Naive B cell (primary cell): ENCODE results near the gene AADACL3. TPM values are rescaled to one million over a fixed set of nuclear protein-coding genes. Genes with fewer than 3 reads are reported as not detected.
"Not testable (repeated sequence)": the region's sequence is repeated elsewhere in the genome, so short reads cannot be mapped to it uniquely, and the experiment has no call there.

Experiments used
- ATAC-seq, 2 donors: fragments of 150-1000 bp; cut with Tn5 transposase; 2 replicates each; pipeline ENCODE4 v1.10.0; 2021; ENCODE audit warnings: low read depth in 2 of 2, mild to moderate bottlenecking in 2 of 2, moderate library complexity in 2 of 2
- DNase-seq: peaks from one replicate; pipeline ENCODE4 v3.0.0; 2022
- H3K27ac Mint-ChIP-seq, 6 donors: one replicate each; pipeline ENCODE4 v1.8.0; 2020 to 2022; ENCODE audit warnings: mild to moderate bottlenecking in 6 of 6, mixed read lengths in 6 of 6, moderate library complexity in 5 of 6, inconsistent platforms in 2 of 6
- H3K27me3 Mint-ChIP-seq, 3 donors: one replicate each; pipeline ENCODE4 v1.8.0; 2021 to 2022; ENCODE audit warnings: mixed read lengths in 3 of 3, mild to moderate bottlenecking in 1 of 3
- H3K36me3 Mint-ChIP-seq, 2 donors: one replicate each; pipeline ENCODE4 v1.8.0; 2020 to 2022; ENCODE audit warnings: mixed read lengths in 2 of 2, inconsistent platforms in 1 of 2, mild to moderate bottlenecking in 1 of 2
- H3K4me1 Mint-ChIP-seq, 3 donors: one replicate each; pipeline ENCODE4 v1.8.0; 2020 to 2022; ENCODE audit warnings: mixed read lengths in 3 of 3, inconsistent platforms in 1 of 3, mild to moderate bottlenecking in 1 of 3, moderate library complexity in 1 of 3
- H3K4me3 Mint-ChIP-seq, 8 donors: one replicate each; pipeline ENCODE4 v1.8.0; 2020 to 2022; ENCODE audit warnings: mild to moderate bottlenecking in 8 of 8, mixed read lengths in 8 of 8, moderate library complexity in 8 of 8, inconsistent platforms in 2 of 8
- H3K9me3 Mint-ChIP-seq, 7 donors: one replicate each; pipeline ENCODE4 v1.8.0; 2020 to 2022; ENCODE audit warnings: mixed read lengths in 7 of 7, mild to moderate bottlenecking in 5 of 7, inconsistent platforms in 2 of 7, moderate library complexity in 1 of 7
- polyA plus RNA-seq, 6 donors: library from polyadenylated mRNA; unstranded; fragments of 300-500 nt; fragmentation: Illumina TruSeq; gene quantifications; one replicate each; pipeline ENCODE4 v1.2.3, GENCODE V29; 2021; ENCODE audit warnings: low read depth in 6 of 6

AADACL3 gene
- polyA plus RNA-seq, 6 donors from 2014 or later = not detected

DNA sequence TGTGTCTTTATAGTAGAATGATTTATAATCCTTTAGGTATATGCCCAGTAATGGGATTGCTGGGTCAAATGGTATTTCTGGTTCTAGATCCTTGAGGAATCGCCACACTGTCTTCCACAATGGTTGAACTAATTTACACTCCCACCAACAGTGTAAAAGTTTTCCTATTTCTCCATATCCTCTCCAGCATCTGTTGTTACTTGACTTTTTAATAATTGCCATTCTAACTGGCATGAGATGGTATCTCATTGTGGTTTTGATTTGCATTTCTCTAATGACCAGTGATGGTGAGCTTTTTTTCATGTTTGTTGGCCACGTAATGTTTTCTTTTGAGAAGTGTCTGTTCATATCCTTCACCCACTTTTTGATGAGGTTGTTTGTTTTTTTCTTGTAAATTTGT, 15.2 kb downstream of the AADACL3 start:
- H3K36me3 Mint-ChIP-seq, DNase-seq, ATAC-seq, H3K4me1 Mint-ChIP-seq, H3K27ac Mint-ChIP-seq, H3K4me3 Mint-ChIP-seq: not testable (repeated sequence)
- peaks cover 14 to 65% (median 42%) of the 10 kb centered on the region in 7 donors for H3K9me3 Mint-ChIP-seq
- peaks cover 25 to 44% (median 26%) of the 10 kb centered on the region in 3 donors for H3K27me3 Mint-ChIP-seq

DNA sequence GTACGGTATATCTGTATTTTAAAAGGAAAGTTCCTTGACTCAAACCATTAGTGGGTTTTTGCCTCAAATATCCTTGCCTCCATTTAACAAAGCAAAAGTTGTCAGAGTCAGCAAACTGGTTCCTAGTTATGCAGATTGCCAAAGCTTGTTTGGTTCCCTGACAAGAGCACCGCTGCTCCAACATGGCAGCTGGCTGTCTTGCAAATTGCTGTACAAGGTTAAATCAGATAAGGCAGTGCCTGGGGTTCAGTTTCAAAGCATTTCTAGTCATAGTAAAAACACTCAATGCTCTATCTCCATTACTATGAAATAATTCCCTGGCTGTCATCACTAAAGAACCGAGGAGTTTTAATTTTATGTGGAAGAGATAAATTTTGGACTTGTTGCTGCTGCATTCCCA, 18.7 kb downstream of the AADACL3 start:
- Mint-ChIP-seq H3K36me3 (peaks cover 0 to 6% of the 10 kb centered on the region in 2 donors), H3K4me1 (no peaks in the 10 kb centered on the region), H3K9me3 (peaks cover 5 to 64% (median 46%) of the 10 kb centered on the region in 7 donors), H3K27me3 (peaks cover 42 to 57% (median 43%) of the 10 kb centered on the region in 3 donors), H3K4me3 (no peak overlapping the region), H3K27ac (no peak overlapping the region)
- ATAC-seq = no peak
- no peak for DNase-seq

DNA sequence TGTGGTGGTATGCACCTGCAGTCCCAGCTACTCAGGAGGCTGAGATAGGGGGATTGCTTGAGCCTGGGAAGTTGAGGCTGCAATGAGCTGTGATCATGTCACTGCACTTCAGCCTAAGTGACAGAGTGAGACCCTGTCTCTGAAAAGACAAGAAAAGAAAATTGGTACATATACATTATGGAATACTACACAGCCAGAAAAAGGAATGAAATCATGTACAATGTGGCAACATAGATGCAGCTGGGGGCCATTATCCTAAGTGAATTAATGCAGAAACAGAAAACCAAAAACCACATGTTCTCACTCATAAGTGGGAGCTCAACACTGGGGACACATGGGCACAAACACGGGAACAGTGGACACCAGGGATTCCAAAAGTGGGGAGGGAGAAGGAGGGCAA, 23.0 kb downstream of the AADACL3 start:
- Mint-ChIP-seq H3K4me1 (no peaks in the 10 kb centered on the region), H3K27ac (no peak overlapping the region), H3K36me3 (peaks cover 0 to 1% of the 10 kb centered on the region in 2 donors), H3K9me3 (peaks cover 0 to 27% (median 14%) of the 10 kb centered on the region in 7 donors), H3K27me3 (peaks cover 34 to 42% (median 41%) of the 10 kb centered on the region in 3 donors), H3K4me3 (no peak overlapping the region)
- no peak for ATAC-seq
- no peak for DNase-seq

DNA sequence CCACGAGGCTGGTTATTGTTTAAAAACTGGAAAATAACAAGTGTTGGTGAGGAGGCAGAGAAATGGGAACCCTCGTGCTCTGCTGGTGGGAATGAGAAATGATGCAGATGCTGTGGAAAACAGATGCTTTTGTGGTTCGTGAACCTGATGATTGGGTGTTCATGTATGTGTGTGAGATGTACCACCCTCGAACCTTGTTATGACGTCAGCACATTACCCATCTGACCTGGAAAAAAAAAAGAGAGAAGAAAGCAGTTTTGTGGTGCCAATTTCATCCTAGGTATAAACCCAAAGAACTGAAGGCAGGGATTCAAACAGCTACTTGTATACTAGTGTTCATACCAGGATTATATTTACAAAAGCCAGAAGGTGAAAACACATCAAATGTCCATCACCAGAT, 23.7 kb downstream of the AADACL3 start:
- H3K27me3 Mint-ChIP-seq = peaks cover 29 to 45% (median 43%) of the 10 kb centered on the region in 3 donors
- no peaks in the 10 kb centered on the region for H3K36me3 Mint-ChIP-seq
- no peak overlapping the region for H3K4me3 Mint-ChIP-seq
- DNase-seq (no peak), ATAC-seq (no peak)
- no peaks in the 10 kb centered on the region for H3K4me1 Mint-ChIP-seq
- H3K9me3 Mint-ChIP-seq = peaks cover 0 to 26% (median 14%) of the 10 kb centered on the region in 7 donors
- H3K27ac Mint-ChIP-seq = no peak overlapping the region

DNA sequence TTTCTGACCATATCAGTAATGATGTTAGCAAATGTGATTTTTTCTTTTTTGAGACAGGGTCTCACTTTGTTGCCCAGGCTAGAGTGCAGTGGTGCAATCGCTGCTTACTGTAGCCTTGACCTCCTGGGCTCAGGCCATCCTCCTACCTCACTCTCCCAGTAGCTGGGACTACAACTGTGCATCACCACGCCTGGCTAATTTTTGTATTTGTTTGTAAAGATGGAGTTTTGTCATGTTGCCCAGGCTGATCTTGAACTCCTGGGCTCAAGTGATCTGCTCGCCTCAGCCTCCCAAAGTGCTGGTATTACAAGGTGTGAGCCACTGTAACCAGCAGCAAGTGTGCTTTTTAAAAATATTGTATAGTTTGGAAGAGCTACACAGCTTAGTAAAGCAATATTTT, 26.0 kb downstream of the AADACL3 start:
- DNase-seq (no peak), ATAC-seq (no peak)
- peaks cover 3 to 24% (median 6%) of the 10 kb centered on the region in 7 donors for H3K9me3 Mint-ChIP-seq
- peaks cover 35 to 46% (median 35%) of the 10 kb centered on the region in 3 donors for H3K27me3 Mint-ChIP-seq
- H3K36me3 Mint-ChIP-seq = no peaks in the 10 kb centered on the region
- no peak overlapping the region for H3K27ac Mint-ChIP-seq
- peak overlapping the region in 1 of 8 donors; percentile 41 for H3K4me3 Mint-ChIP-seq
- no peaks in the 10 kb centered on the region for H3K4me1 Mint-ChIP-seq

DNA sequence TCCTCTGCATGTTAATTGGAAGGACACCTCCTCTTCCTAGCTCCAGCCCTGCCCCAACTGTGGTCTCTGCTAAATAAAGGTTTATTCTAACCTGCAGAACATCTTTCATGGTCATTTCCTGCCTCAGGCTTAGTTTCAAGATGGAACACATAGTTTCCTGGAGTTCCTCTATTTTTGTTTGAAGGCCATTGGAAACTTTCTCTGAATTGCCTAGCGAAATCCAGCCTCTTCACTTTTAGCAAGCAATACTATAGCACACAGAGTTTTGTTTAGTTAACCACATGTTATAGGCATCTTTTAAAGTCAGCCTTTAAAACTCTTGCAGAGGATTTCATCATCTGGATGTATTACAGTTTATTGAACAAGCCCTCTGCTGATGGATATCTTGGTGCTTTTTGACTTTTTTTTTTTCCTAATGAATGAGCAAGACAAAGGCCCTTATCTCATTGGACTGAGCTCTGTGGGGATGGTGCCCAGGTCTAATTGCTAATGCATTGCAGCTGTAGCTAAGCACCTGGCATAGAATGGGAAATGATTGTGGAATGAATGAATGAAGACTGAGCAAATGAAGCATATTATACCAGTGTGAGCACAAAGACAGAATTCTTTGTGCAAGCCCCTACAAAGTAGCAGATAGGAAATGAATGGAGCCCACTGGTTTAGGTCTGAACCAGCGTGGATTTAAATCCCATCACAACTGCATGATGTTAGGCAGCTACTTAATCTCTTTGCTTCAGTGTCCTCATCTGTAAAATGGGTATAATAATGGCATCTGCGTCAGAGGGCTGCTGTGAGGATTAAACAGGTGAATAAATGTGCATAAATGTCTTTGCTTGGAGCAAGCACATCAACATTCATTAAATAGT, 29.4 kb downstream of the AADACL3 start:
- peaks cover 25 to 28% (median 26%) of the 10 kb centered on the region in 3 donors for H3K27me3 Mint-ChIP-seq
- H3K36me3 Mint-ChIP-seq = peaks cover 5 to 26% of the 10 kb centered on the region in 2 donors
- no peak overlapping the region for H3K27ac Mint-ChIP-seq
- H3K4me3 Mint-ChIP-seq = no peak overlapping the region
- no peak for ATAC-seq
- H3K4me1 Mint-ChIP-seq = no peaks in the 10 kb centered on the region
- DNase-seq = no peak
- H3K9me3 Mint-ChIP-seq = peaks cover 9 to 42% (median 32%) of the 10 kb centered on the region in 7 donors

DNA sequence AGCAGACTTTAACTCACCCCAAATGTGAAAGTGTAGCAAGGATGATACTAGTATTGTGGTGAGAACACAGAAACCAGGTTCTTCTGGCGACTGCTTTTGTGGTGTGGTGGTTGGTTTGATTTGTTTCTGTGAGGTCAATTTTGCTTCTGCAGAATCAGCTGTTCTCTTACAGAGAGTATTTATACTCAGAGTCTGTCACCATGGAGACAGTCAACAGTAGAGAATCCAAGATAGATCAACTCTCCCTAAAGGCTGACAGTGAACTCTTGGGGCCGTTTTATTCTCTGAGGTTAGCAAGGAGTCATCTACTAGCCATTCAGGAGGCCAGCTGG, 30.0 kb downstream of the AADACL3 start, which contains the start of gene CFAP107:
CFAP107 (plus strand) TSS at position 209 of the 332 bp plus-strand sequence. CDS start 231 bp downstream, outside the sequence.
- H3K27ac Mint-ChIP-seq = peak within 1 kb of the TSS in 1 of 6 donors; percentile 60
- no peaks in the 10 kb centered on the region for H3K4me1 Mint-ChIP-seq

DNA sequence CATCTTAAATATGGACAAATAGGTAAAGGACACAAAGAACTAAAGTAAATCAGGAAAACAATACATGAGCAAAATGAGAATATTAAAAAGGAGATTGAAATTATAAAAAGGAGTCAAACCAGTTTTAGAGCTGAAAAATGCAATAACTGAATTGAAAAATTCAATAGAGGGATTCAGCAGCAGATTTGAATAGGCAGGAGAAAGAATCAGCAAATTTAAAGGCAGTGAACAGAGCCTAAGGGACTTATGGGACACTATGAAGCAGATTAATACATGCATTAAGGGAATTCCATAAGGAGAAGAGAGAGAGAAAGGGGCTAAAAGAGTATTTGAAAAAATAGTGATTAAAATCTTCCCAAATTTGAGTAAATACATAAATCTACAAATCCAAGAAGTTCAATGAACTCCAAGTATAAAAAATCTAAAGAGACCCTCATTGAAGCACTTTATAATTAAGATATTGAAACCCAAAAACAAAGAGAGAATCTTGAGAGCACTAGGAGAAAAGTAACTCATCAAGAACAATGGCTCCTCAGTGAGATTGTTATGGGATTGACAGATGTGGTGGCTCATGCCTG, 33.0 kb downstream of the AADACL3 start:
- H3K27me3 Mint-ChIP-seq = peaks cover 24 to 37% (median 30%) of the 10 kb centered on the region in 3 donors

More for the DNA sequence above, 30.0 kb downstream of the AADACL3 start, which contains the start of gene CFAP107:
- peaks cover 12 to 47% (median 37%) of the 10 kb centered on the region in 7 donors for H3K9me3 Mint-ChIP-seq
- H3K36me3 Mint-ChIP-seq = peaks cover 6 to 32% of the 10 kb centered on the region in 2 donors
- H3K4me3 Mint-ChIP-seq = peak within 1 kb of the TSS in 2 of 8 donors; percentile 25 to 52
- peaks cover 30 to 32% (median 32%) of the 10 kb centered on the region in 3 donors for H3K27me3 Mint-ChIP-seq
- DNase-seq = no peak
- no peak for ATAC-seq

DNA sequence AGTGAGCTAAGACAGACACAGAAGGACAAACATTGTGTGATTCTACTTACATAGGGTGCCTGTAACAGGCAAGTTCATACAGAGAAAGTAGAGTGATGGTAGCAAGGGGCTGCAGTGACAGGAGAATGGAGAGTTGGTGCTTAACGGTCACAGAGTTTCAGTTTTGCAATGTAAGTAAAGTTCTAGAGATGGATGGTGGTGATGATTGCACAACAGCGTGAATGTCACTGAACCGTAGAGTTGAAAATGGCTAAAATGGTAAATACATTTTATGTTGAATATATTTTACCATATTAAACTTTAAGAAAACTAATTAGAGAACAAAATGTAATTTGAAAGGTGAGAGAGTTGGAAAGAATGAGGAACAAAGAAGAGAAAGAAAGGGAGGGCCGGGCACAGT, 38.8 kb downstream of the AADACL3 start:
- peaks cover 4 to 17% (median 9%) of the 10 kb centered on the region in 7 donors for H3K9me3 Mint-ChIP-seq
- peaks cover 17 to 49% (median 28%) of the 10 kb centered on the region in 3 donors for H3K27me3 Mint-ChIP-seq
- H3K4me1 Mint-ChIP-seq = no peaks in the 10 kb centered on the region
- H3K27ac Mint-ChIP-seq = no peak overlapping the region
- no peak for DNase-seq
- ATAC-seq = no peak
- H3K36me3 Mint-ChIP-seq = peaks cover 6 to 16% of the 10 kb centered on the region in 2 donors
- no peak overlapping the region for H3K4me3 Mint-ChIP-seq

More for the DNA sequence above, 33.0 kb downstream of the AADACL3 start:
- Mint-ChIP-seq H3K4me1 (no peaks in the 10 kb centered on the region), H3K9me3 (peaks cover 12 to 51% (median 38%) of the 10 kb centered on the region in 7 donors), H3K4me3 (no peak overlapping the region), H3K36me3 (peaks cover 6 to 36% of the 10 kb centered on the region in 2 donors), H3K27ac (no peak overlapping the region)
- ATAC-seq (no peak), DNase-seq (no peak)

DNA sequence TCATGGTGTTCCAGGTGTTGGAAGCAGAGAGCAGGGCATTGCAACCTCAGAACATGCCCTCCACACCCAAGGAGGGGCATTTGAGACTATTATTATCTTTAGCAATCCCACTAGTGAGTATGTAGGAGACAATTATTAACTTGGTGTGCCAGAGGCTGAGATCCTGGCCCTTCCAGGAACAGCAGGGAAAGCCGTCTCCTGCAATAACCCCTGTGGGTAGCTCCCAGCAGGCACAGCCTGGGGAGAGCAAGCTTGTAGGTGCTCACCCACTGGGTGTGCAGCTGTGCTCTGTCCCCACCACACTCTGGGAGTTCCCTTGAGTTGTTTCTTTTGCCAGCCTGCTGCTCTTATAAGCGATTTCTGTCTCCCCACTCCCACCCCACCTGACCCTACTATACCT, 40.4 kb downstream of the AADACL3 start:
- Mint-ChIP-seq H3K4me3 (no peak overlapping the region), H3K4me1 (no peaks in the 10 kb centered on the region)

DNA sequence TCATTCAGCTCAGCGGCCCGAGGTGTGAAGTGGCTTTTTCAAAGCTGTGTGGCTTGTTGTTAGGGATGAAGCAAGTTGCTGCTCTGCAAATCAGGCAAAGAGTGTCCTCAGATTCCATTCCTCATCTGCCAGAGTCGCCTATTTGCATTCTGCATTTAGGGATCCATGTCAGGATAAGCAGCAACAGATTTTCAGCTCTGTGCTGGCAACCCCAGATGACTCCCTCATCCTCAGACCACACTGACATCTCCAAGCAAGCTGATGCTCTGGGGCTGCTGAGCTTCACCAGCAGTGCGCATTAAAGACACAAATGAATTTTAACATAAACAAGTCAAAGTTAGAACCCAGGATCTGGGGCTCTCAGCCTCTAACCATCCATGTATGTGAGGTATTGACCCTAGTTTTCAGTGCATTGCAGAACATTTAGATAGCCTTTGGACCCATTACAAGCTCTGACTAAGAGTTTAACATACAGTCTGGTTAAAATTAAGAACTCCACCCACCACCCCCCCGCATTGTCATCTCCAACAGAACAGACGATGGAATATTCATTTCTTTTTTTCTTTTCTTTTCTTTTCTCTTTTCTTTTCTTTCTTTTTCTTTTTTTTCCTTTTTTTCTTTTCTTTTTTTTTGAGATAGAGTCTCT, 41.0 kb downstream of the AADACL3 start:
- Mint-ChIP-seq H3K27ac (no peak overlapping the region), H3K4me3 (no peak overlapping the region), H3K9me3 (peaks cover 0 to 4% (median 0%) of the 10 kb centered on the region in 7 donors), H3K4me1 (no peaks in the 10 kb centered on the region), H3K36me3 (no peaks in the 10 kb centered on the region), H3K27me3 (peaks cover 10 to 38% (median 17%) of the 10 kb centered on the region in 3 donors)
- ATAC-seq (no peak), DNase-seq (no peak)

More for the DNA sequence above, 40.4 kb downstream of the AADACL3 start:
- Mint-ChIP-seq H3K27me3 (peaks cover 10 to 39% (median 17%) of the 10 kb centered on the region in 3 donors), H3K9me3 (peaks cover 0 to 4% (median 2%) of the 10 kb centered on the region in 7 donors), H3K27ac (no peak overlapping the region), H3K36me3 (peaks cover 0 to 1% of the 10 kb centered on the region in 2 donors)
- ATAC-seq = no peak
- no peak for DNase-seq

DNA sequence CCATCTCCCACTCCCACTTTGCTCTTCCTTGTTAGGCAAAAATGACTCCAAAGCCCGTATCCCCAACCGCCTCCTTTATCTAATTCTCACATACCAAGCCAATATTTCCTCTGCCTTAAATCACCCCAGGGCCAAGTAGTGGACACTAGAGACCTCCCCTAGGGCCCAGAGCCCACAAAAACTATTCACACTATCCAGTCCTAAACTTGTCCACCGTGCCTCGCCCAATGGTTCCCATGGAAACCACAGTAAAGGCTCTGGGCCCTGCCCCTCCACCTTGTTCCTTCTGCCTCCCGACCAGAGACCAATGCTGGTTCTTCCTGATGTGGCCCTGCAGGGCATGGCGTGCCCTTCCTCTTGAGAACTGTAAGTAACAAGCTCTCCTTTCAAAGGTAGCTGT, 41.9 kb downstream of the AADACL3 start:
- Mint-ChIP-seq H3K27me3 (peaks cover 10 to 38% (median 17%) of the 10 kb centered on the region in 3 donors), H3K9me3 (peaks cover 0 to 7% (median 0%) of the 10 kb centered on the region in 7 donors), H3K27ac (peak overlapping the region in 1 of 6 donors; percentile 78), H3K36me3 (no peaks in the 10 kb centered on the region), H3K4me1 (no peaks in the 10 kb centered on the region), H3K4me3 (no peak overlapping the region)
- DNase-seq (no peak), ATAC-seq (no peak)

DNA sequence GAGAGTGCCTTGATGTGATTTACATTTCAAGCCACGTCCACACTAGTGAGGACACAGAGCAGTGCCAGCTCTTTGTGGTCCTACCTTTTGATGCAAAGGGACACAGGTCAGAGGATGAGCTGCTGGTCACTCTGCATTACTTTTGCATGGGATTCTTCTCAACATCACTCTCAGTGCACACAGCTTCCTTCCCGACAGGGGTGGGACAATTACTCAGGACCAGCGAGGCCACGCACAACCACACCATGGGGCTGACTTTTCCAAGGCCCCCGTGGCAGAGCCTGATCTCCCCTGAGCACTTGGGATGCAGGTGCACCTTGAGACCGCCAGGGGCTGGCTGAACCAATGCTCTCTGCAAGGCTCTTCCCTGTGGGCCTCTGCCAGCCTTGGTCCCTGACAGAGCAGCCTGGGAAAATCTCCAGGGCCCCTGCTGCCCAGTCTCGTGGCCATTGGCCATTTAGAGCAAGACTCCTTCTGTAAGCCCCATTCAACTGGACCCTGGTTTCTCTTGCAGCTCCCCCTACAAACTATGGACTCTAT, 44.4 kb downstream of the AADACL3 start:
- no peak overlapping the region for H3K4me3 Mint-ChIP-seq
- H3K36me3 Mint-ChIP-seq = no peaks in the 10 kb centered on the region
- DNase-seq (no peak), ATAC-seq (no peak)
- H3K9me3 Mint-ChIP-seq = peaks cover 0 to 7% (median 0%) of the 10 kb centered on the region in 7 donors
- no peak overlapping the region for H3K27ac Mint-ChIP-seq
- peaks cover 5 to 27% (median 15%) of the 10 kb centered on the region in 3 donors for H3K27me3 Mint-ChIP-seq
- H3K4me1 Mint-ChIP-seq = no peaks in the 10 kb centered on the region
